ENCODE results near the gene GNAO1.

The GNAO1 gene

DNA sequence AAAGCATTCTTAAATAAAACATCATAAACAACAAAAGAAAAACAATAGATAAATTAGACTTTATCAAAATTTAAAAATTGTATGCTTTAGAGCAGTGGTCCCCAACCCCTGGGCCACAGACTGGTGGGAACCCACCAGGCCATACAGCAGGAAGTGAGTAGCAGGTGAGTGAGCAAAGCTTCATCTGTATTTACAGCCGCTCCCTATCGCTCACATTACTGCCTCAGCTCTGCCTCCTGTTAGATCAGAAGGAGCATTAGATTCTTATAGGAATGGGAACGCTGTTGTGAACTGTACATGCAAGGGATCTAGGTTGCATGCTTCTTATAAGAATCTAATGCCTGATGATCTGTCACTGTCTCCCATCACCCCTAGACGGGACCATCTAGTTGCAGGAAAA lies 51.5 kb downstream of the GNAO1 start:
- DNase-seq: no peak

- DNase-seq: no peak
Observed at GRCh38 chr16:56244612-56245011, 53.3 kb downstream of the GNAO1 start.

DNA sequence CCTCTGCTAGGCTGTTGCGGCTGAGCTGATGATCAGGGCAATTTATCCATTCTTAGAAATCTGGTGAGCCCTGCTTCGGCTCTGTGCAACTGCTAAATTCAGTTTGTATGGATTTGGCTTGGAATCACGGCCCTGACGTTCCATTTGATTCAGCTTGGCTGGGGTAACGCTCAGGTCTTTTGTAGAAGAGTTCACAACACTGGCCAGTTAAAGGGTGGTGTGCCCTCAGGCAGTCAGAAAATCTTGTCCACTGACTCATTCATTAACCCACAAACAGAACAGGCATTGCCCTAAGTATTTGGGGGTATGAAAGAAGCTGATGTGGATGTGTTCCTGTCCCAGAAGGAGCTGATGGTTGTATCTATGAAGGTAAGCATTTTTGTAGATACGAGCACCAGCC lies 53.9 kb downstream of the GNAO1 start:
- DNase-seq: peak; percentile 64

DNA sequence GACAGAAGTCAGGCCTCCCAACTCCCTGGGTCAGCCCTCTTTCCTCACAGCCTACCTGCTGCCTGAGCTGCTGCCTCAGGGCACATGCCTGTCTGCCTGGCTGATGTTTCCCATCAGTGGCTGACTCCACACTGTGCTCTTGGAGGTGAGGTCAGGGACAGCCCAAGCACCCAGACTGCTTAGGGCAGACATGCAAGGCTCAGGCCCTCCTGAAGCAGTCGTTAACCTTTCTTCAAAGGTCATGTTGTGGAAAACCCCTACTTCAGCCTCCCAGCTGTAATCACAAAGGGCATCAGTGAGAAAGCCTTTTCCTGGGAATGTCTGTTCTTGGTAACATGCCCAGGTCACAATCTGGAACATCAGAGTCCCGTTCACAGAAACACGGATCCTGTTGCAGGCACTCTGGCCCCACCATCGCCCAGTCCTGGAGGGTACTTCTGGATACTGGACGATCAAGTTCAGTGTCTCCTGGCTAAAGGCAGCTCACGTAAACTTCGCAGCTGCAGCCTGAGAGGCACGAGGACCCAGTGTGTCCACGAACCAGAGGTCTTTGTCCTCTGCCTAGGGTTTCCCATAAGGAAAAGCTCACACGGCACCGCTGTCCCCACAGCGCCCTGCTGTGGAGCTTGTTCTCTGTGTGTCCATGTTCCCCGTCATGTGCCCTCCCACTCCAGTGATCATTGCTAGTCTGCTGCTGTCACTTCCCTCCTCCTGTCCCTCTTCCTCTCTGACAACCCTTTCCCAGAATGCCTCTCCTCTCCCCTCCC lies 54.9 kb downstream of the GNAO1 start:
- peak; percentile 35 for DNase-seq

DNA sequence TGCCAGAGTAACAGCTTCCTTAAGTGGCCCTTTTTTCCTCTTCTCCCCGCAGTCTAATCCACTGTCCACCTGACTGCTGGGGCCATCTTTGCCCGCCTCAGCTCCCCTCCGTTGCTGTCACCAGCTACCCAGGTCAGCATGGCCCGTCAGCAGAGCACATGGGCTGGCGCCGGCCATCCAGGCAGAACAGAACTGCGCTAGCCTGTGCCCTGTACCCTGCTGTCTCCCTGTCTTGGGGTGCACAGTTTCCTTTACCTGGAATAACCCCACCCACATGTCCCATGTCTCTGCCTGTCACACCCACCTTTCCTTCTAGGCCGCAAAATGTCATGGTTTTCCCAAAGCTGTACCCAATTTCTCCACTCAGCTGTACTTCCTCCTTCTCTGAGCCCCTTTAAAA lies 55.7 kb downstream of the GNAO1 start:
- DNase-seq: no peak

GRCh38 chr16:56247808-56248207 lies 56.5 kb downstream of the GNAO1 start:
- DNase-seq: no peak

- no peak for DNase-seq
Observed at GRCh38 chr16:56252835-56253234, 61.5 kb downstream of the GNAO1 start.

DNA sequence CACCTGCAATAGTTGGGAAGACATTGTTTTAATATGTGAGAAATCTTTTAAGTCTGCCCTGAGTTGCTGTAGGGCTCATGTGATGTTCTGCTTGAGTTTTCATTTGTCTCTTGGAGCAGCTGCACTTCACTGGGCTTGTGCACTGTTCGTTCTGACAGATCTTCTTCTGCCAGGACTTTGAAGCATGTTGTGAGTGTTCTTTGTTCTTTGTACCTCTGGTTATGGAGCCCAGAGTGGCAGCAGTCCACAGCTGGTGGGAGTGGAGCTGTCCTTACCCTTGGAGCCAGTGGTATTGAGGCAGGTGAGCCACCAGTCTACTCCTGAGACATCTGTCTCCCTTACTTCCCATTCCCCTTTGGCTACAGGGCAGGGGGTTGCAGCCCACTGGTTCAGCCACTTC lies 64.6 kb downstream of the GNAO1 start:
- DNase-seq: no peak

DNA sequence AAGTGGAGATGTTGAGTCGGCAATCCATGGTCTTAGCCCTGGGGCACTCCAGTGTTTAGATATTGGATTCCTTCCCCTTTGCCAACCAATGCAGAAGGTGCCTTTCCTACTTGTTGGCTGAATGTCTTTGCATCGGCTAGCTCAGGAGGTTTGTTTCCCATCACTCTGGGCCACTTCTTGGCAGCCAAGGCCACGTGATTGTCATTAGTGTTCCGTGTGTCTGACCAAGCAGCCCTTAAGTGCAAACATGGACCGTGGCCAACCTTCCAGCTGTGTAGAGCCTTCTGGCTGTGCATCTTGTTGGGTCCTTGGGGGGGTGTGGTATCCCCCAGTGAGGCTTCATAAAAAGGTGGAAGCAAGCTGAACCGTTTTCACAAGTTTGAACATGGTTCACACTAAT lies 66.0 kb downstream of the GNAO1 start:
- DNase-seq: no peak

- no peak for DNase-seq
Observed at GRCh38 chr16:56257666-56258342, 66.5 kb downstream of the GNAO1 start.

DNA sequence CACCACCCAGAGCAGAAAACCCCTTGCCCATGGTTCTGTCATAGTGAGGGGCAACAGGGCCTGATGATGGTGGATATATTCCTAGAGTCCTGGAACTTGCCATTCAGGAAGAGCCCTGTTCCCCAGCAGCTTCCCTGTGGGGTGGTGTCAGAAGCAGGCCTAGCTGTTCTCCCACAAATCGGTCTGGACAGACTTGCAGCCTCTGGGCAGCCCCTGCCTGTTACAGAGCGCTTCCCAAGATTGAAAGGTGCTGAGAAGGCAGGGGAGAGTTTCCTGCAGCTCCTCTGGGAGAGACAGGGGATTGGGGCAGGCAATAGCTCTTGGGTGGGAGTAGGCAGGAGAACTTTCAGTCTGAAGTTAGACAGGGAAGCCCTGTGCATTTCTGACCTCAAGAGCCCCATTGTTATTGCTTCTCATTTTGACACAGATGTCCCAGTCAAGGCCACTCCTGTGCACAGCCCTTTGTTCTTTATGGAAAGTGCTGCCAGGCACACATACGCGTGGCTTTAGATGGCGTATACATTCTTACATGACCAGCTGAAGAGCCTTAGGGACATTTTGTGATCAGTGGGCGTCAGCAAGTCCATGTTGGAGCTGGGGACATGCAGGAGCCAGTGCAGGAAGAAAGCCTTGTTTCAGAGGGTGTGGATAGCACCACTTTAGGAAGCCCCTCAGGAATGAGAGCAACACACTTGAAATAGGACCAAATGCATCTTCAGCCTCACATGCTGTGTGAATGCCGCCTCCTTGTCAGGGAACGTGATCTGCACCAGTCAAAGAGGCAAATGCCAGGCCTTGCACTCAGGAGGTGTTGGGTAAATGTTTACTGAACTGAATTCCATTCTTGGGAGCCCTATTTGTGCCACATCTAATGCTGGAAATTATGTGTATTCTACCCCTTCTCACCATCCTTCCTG lies 67.5 kb downstream of the GNAO1 start:
- DNase-seq: no peak

- DNase-seq: no peak
Observed at GRCh38 chr16:56259425-56259779, 68.1 kb downstream of the GNAO1 start.

GRCh38 chr16:56260378-56261160 lies 69.3 kb downstream of the GNAO1 start:
- no peak for DNase-seq

DNA sequence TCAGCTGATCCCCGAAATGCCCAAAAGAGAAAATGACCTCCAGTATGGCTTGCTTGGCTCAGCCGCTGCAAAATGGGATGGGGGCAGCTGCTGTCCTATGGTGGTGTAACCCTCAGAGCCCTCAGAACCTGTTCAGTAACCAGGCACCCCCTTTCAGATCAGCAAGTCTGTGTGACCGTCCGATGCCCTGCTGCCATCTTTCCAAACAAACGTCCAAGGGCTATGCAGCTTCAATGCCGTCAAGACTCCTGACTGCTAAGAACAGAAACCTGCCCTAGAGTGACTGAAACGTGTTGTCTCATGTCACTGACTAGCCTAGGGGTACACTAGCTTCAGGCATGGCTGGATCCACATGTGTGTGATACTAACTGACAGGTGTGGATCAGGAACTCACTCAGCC lies 70.4 kb downstream of the GNAO1 start:
- DNase-seq: no peak

DNA sequence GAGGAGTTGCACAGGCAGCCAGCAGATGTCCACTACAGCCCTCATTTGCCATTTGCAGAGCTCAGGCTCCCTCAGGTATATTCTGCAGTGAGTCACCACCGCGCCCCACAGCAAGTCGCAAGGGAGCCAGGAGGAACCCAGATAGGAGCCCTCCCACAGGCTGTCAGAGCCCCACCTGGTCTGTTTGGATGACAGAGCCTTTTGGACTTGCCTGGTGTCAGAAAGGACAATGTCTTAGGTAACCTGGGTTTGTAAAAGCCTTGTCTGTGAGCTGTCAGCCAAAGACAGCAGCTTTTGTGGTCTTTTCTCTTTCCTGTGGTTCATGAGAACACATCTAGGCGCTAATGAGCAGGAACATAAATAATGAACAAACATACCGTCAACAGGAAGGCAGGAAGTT lies 70.9 kb downstream of the GNAO1 start:
- DNase-seq: no peak

GRCh38 chr16:56262551-56263245 lies 71.4 kb downstream of the GNAO1 start:
- DNase-seq: no peak

GRCh38 chr16:56263711-56264608 lies 72.7 kb downstream of the GNAO1 start:
- no peak for DNase-seq

DNA sequence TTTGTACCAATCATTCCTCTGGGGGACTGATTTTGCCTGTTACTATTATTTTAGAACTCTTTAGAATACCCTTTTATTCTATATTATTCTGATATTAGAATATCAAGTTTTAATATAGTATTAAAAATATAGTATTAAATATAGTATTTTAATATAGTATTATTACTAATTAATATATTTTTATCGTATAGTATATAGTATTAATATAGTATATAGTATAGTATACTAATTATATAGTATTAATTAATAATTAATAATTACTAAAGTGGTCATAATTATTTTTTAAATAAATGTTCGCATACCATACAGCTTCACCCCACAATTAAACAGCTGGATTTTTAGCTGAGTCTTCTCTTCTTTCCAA lies 73.3 kb downstream of the GNAO1 start:
- DNase-seq: no peak

GRCh38 chr16:56265184-56265583 lies 73.9 kb downstream of the GNAO1 start:
- DNase-seq: no peak

GRCh38 chr16:56265746-56266145 lies 74.5 kb downstream of the GNAO1 start:
- DNase-seq: no peak
